GM23338 (cell line): ENCODE results near the gene PRKCQ. TPM values are rescaled to one million over a fixed set of nuclear protein-coding genes. Genes with fewer than 3 reads are reported as not detected.

Experiments used
- ATAC-seq: fragments of 200-7000 bp; cut with Tn5 transposase; 3 replicates; pipeline ENCODE4 v1.9.1; 2020
- DNase-seq: peaks from one replicate; pipeline ENCODE4 v3.0.0-alpha.2; 2015; ENCODE audit warnings: low spot score
- H2AFZ ChIP-seq: fragments of 200-600 bp; sonication (generic); 2 replicates; pipeline ENCODE4 v1.8.0; 2016; ENCODE audit warnings: antibody characterized with exemption, mild to moderate bottlenecking, moderate library complexity
- H3F3A ChIP-seq: fragments of 200-600 bp; sonication (generic); replicated peaks from 2 replicates; pipeline ENCODE4 v1.8.0; 2017; ENCODE audit warnings: antibody characterized with exemption, mixed run types, low read depth
- H3K27ac ChIP-seq: fragments of 200-600 bp; sonication (generic); 2 replicates; pipeline ENCODE4 v1.6.1; 2016; ENCODE audit warnings: low read depth
- H3K27me3 ChIP-seq: fragments of 200-600 bp; sonication (generic); 2 replicates; pipeline ENCODE4 v1.8.0; 2016; ENCODE audit warnings: mild to moderate bottlenecking, mixed run types, moderate library complexity; ENCODE audit not compliant: insufficient read depth
- H3K36me3 ChIP-seq: fragments of 200-600 bp; sonication (generic); 2 replicates; pipeline ENCODE4 v1.8.0; 2016; ENCODE audit warnings: mild to moderate bottlenecking; ENCODE audit not compliant: insufficient read depth
- H3K4me1 ChIP-seq: fragments of 200-600 bp; sonication (generic); 2 replicates; pipeline ENCODE4 v1.8.0; 2016; ENCODE audit warnings: mild to moderate bottlenecking, moderate library complexity; ENCODE audit not compliant: insufficient read depth
- H3K4me2 ChIP-seq: fragments of 200-600 bp; sonication (generic); 2 replicates; pipeline ENCODE4 v1.7.1; 2017; ENCODE audit warnings: mixed run types
- H3K4me3 ChIP-seq: fragments of 200-600 bp; sonication (generic); 2 replicates; pipeline ENCODE4 v1.6.1; 2016; ENCODE audit warnings: mixed run types
- H3K79me2 ChIP-seq: fragments of 200-600 bp; sonication (generic); replicated peaks from 2 replicates; pipeline ENCODE4 v1.8.0; 2017; ENCODE audit warnings: mild to moderate bottlenecking; ENCODE audit not compliant: insufficient read depth
- H3K9me2 ChIP-seq: fragments of 200-600 bp; sonication (generic); 2 replicates; pipeline ENCODE4 v1.8.0; 2017; ENCODE audit not compliant: insufficient read depth
- H4K20me1 ChIP-seq: fragments of 200-600 bp; sonication (generic); replicated peaks from 2 replicates; pipeline ENCODE4 v1.8.0; 2017; ENCODE audit warnings: mild to moderate bottlenecking; ENCODE audit not compliant: insufficient read depth
- H3K27ac Mint-ChIP-seq: 2 replicates; pipeline ENCODE4 v1.8.0; 2020; ENCODE audit warnings: inconsistent platforms, mild to moderate bottlenecking, moderate library complexity, mixed read lengths
- H3K27me3 Mint-ChIP-seq: 3 replicates; pipeline ENCODE4 v1.8.0; 2022; ENCODE audit warnings: low read depth, mild to moderate bottlenecking, moderate library complexity, mixed read lengths, inconsistent platforms; ENCODE audit not compliant: insufficient read depth, poor library complexity
- H3K36me3 Mint-ChIP-seq: 3 replicates; pipeline ENCODE4 v1.8.0; 2021; ENCODE audit warnings: low read depth, mild to moderate bottlenecking, inconsistent platforms, moderate library complexity, mixed read lengths
- H3K4me1 Mint-ChIP-seq: 3 replicates; pipeline ENCODE4 v1.8.0; 2020; ENCODE audit warnings: mild to moderate bottlenecking, inconsistent platforms, mixed read lengths
- H3K4me3 Mint-ChIP-seq: 3 replicates; pipeline ENCODE4 v1.8.0; 2021; ENCODE audit warnings: moderate library complexity, mild to moderate bottlenecking, inconsistent platforms, mixed read lengths
- H3K9me3 Mint-ChIP-seq: 3 replicates; pipeline ENCODE4 v1.8.0; 2020; ENCODE audit warnings: moderate library complexity, mild to moderate bottlenecking, inconsistent platforms, mixed read lengths
- CREB1 ChIP-seq: fragments of 250-450 bp; sonication (Bioruptor Pico); IDR thresholded peaks from 2 replicates; pipeline ENCODE4 v1.5.0; 2020; ENCODE audit warnings: low read depth, mild to moderate bottlenecking, moderate library complexity
- CTCF ChIP-seq, 2 experiments: fragments of 200-600 bp in 1 of 2; sonication (generic) in 1 of 2; conservative IDR thresholded peaks; 2 replicates each; pipeline versions ENCODE4 v1.5.1 to v1.6.1; 2016 to 2017; ENCODE audit warnings: antibody characterized with exemption in 2 of 2, low read depth in 2 of 2, mild to moderate bottlenecking in 2 of 2, moderate library complexity in 1 of 2
- EZH2 ChIP-seq: fragments of 200-600 bp; sonication (generic); IDR thresholded peaks from one replicate; pipeline ENCODE4 v1.8.0; 2017; ENCODE audit warnings: antibody characterized with exemption, mild to moderate bottlenecking, low read depth; ENCODE audit not compliant: unreplicated experiment
- EZH2phosphoT487 ChIP-seq: fragments of 200-600 bp; sonication (generic); IDR thresholded peaks from one replicate; pipeline ENCODE4 v1.8.1; 2018; ENCODE audit warnings: antibody characterized with exemption; ENCODE audit not compliant: unreplicated experiment
- JUNB ChIP-seq: IDR thresholded peaks from one replicate; pipeline ENCODE4 v1.6.1; 2016; ENCODE audit warnings: antibody characterized with exemption; ENCODE audit not compliant: unreplicated experiment
- NANOG ChIP-seq: IDR thresholded peaks from 2 replicates; pipeline ENCODE4 v1.6.1; 2016; ENCODE audit warnings: antibody characterized with exemption, borderline replicate concordance
- POLR2AphosphoS5 ChIP-seq: IDR thresholded peaks from 2 replicates; pipeline ENCODE4 v1.6.1; 2016; ENCODE audit warnings: antibody characterized with exemption, low read depth
- STAT1 ChIP-seq: IDR thresholded peaks from one replicate; pipeline ENCODE4 v1.6.1; 2016; ENCODE audit warnings: antibody characterized with exemption; ENCODE audit not compliant: unreplicated experiment
- ZNF331 ChIP-seq: fragments of 250-450 bp; sonication (Bioruptor Pico); IDR thresholded peaks from 2 replicates; pipeline ENCODE4 v1.5.0; 2020; ENCODE audit warnings: low read depth, mild to moderate bottlenecking, moderate library complexity
- polyA plus RNA-seq: library from polyadenylated mRNA; unstranded; fragments of >200 nt; fragmentation: Nextera tagmentation; extraction: Ambion mirVana; gene quantifications from 2 replicates; pipeline ENCODE4 v1.2.1, GENCODE V29; 2016
- total RNA-seq: library from RNA; depleted of rRNA; stranded (reverse); fragments of >200 nt; shearing (Covaris generic); gene quantifications from 2 replicates; pipeline ENCODE4 v1.2.3, GENCODE V29; 2014
- TF ChIP-seq, protein P1 (sequence below): fragments of 250-450 bp; sonication (Bioruptor Pico); IDR thresholded peaks from 2 replicates; pipeline ENCODE4 v1.5.0; 2020; ENCODE audit warnings: mild to moderate bottlenecking, moderate library complexity

The PRKCQ gene
- total and polyA plus RNA-seq, 2 experiments from 2014 or later = 12.6 to 28.5 TPM

DNA sequence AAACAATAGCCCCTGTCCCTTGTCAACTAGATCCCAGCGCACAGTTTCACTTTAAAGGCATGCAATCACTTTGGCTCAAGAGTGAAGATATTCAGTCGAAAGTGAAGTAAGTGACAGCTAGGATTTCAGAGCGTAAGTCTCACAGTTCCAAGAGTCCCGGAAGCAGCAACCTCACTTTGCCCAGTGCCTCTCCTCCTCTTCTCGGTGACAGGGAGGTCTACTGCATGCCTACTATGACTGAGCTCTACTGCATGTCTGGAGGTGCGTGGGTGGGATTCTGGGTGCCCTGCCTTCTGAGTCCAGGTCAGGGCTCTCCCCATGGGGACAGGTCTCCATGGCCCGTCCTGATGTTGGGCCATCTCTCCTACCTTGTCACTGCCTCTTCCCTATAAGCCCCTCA, 17.0 kb downstream of the PRKCQ start (continued):
- TF ChIP-seq NANOG = no peak

DNA sequence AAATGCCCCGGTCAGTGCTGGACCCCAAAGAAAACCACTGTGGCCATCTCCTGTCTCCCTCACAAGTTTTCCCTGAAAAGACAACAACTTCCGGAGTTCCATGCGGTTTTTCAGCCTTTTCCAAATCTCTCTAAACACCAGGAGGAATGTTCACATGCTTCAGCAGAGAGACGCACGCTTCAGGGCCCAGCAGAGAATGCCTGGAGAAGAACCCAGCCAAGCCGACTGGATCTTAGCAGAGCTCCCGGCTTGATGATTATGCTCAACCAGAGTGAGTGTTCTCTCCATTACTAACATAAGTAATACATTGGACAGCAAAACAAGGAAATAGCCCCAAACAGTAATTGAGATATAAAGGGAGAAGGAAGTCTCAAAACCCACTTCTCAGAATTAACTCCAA, 17.9 kb downstream of the PRKCQ start:
- H3K79me2 ChIP-seq = peaks cover 42% of the 10 kb centered on the region
- TF ChIP-seq CREB1 (CRISPR knock-in tag) = no peak
- TF ChIP-seq EZH2 = no peak
- TF ChIP-seq POLR2AphosphoS5 = no peak
- TF ChIP-seq STAT1 = no peak

GRCh38 chr10:6561552-6561951, 18.5 kb downstream of the PRKCQ start:
- H3K27me3 Mint-ChIP-seq = peaks cover 10% of the 10 kb centered on the region
- H3K27me3 ChIP-seq = no peaks in the 10 kb centered on the region
- H3K79me2 ChIP-seq = peaks cover 36% of the 10 kb centered on the region
- TF ChIP-seq ZNF331 (CRISPR knock-in tag) (no peak), CREB1 (CRISPR knock-in tag) (no peak), CTCF (conservative IDR thresholded peaks at IDR 0.05; ENCODE audit: low read depth in 2 of 2) (no peak), EZH2phosphoT487 (no peak), JUNB (no peak), STAT1 (no peak), NANOG (no peak), EZH2 (no peak), POLR2AphosphoS5 (no peak)
- TF ChIP-seq, protein P1, sequence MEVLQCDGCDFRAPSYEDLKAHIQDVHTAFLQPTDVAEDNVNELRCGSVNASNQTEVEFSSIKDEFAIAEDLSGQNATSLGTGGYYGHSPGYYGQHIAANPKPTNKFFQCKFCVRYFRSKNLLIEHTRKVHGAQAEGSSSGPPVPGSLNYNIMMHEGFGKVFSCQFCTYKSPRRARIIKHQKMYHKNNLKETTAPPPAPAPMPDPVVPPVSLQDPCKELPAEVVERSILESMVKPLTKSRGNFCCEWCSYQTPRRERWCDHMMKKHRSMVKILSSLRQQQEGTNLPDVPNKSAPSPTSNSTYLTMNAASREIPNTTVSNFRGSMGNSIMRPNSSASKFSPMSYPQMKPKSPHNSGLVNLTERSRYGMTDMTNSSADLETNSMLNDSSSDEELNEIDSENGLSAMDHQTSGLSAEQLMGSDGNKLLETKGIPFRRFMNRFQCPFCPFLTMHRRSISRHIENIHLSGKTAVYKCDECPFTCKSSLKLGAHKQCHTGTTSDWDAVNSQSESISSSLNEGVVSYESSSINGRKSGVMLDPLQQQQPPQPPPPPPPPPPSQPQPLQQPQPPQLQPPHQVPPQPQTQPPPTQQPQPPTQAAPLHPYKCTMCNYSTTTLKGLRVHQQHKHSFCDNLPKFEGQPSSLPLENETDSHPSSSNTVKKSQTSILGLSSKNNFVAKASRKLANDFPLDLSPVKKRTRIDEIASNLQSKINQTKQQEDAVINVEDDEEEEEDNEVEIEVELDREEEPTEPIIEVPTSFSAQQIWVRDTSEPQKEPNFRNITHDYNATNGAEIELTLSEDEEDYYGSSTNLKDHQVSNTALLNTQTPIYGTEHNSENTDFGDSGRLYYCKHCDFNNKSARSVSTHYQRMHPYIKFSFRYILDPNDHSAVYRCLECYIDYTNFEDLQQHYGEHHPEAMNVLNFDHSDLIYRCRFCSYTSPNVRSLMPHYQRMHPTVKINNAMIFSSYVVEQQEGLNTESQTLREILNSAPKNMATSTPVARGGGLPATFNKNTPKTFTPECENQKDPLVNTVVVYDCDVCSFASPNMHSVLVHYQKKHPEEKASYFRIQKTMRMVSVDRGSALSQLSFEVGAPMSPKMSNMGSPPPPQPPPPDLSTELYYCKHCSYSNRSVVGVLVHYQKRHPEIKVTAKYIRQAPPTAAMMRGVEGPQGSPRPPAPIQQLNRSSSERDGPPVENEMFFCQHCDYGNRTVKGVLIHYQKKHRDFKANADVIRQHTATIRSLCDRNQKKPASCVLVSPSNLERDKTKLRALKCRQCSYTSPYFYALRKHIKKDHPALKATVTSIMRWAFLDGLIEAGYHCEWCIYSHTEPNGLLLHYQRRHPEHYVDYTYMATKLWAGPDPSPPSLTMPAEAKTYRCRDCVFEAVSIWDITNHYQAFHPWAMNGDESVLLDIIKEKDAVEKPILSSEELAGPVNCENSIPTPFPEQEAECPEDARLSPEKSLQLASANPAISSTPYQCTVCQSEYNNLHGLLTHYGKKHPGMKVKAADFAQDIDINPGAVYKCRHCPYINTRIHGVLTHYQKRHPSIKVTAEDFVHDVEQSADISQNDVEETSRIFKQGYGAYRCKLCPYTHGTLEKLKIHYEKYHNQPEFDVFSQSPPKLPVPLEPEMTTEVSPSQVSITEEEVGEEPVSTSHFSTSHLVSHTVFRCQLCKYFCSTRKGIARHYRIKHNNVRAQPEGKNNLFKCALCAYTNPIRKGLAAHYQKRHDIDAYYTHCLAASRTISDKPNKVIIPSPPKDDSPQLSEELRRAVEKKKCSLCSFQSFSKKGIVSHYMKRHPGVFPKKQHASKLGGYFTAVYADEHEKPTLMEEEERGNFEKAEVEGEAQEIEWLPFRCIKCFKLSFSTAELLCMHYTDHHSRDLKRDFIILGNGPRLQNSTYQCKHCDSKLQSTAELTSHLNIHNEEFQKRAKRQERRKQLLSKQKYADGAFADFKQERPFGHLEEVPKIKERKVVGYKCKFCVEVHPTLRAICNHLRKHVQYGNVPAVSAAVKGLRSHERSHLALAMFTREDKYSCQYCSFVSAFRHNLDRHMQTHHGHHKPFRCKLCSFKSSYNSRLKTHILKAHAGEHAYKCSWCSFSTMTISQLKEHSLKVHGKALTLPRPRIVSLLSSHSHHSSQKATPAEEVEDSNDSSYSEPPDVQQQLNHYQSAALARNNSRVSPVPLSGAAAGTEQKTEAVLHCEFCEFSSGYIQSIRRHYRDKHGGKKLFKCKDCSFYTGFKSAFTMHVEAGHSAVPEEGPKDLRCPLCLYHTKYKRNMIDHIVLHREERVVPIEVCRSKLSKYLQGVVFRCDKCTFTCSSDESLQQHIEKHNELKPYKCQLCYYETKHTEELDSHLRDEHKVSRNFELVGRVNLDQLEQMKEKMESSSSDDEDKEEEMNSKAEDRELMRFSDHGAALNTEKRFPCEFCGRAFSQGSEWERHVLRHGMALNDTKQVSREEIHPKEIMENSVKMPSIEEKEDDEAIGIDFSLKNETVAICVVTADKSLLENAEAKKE (CRISPR knock-in tag) = no peak

More for the DNA sequence above, 17.9 kb downstream of the PRKCQ start:
- DNase-seq (no peak), ATAC-seq (no peak)
- Histone ChIP-seq H3K9me2 (no peaks in the 10 kb centered on the region), H3K27me3 (no peaks in the 10 kb centered on the region), H4K20me1 (peaks cover 3% of the 10 kb centered on the region; the same call in 1 of the 2 replicates), H3K4me3 (no peak overlapping the region), H3K4me1 (peaks cover 17% of the 10 kb centered on the region), H3K4me2 (no peak overlapping the region), H3K27ac (no peak overlapping the region), H3F3A (no peaks in the 10 kb centered on the region), H2AFZ (no peak overlapping the region), H3K36me3 (no peaks in the 10 kb centered on the region)
- H3K27ac Mint-ChIP-seq = no peak overlapping the region
- peaks cover 27% of the 10 kb centered on the region for H3K4me1 Mint-ChIP-seq
- H3K27me3 Mint-ChIP-seq = peaks cover 8% of the 10 kb centered on the region
- H3K4me3 Mint-ChIP-seq = no peak overlapping the region
- no peaks in the 10 kb centered on the region; the same call in 2 of the 3 replicates for H3K9me3 Mint-ChIP-seq
- H3K36me3 Mint-ChIP-seq = no peaks in the 10 kb centered on the region

More at GRCh38 chr10:6561552-6561951, 18.5 kb downstream of the PRKCQ start:
- no peak overlapping the region for H2AFZ ChIP-seq
- no peak overlapping the region for H3K4me3 ChIP-seq
- H3F3A ChIP-seq = no peaks in the 10 kb centered on the region
- H3K9me2 ChIP-seq = no peaks in the 10 kb centered on the region
- peaks cover 3% of the 10 kb centered on the region; the same call in 1 of the 2 replicates for H4K20me1 ChIP-seq
- H3K27ac ChIP-seq = no peak overlapping the region
- H3K36me3 ChIP-seq = no peaks in the 10 kb centered on the region
- no peak for ATAC-seq
- peaks cover 17% of the 10 kb centered on the region for H3K4me1 ChIP-seq
- DNase-seq = no peak
- Mint-ChIP-seq H3K9me3 (no peaks in the 10 kb centered on the region; the same call in 2 of the 3 replicates), H3K4me1 (peaks cover 27% of the 10 kb centered on the region), H3K4me3 (no peak overlapping the region), H3K36me3 (no peaks in the 10 kb centered on the region), H3K27ac (no peak overlapping the region)
- H3K4me2 ChIP-seq = no peak overlapping the region
